MCF 10A (cell line): ENCODE data around the gene NDRG3. TPM values are rescaled to one million over a fixed set of nuclear protein-coding genes. Genes with fewer than 3 reads are reported as not detected.

Experiments
- BruUV-seq: library from RNA; stranded (reverse); fragments of 400-500 nt; replicated peaks from 2 replicates; lab custom pipeline; 2021; lab: Mats Ljungman, UMichigan
- CTCF ChIA-PET: fragments of 300-600 bp; sonication (Branson Sonifier 250); formaldehyde crosslinking; extraction: SDS; loops from one replicate; lab custom pipeline; 2021; ENCODE audit warnings: antibody characterized with exemption, inconsistent platforms; lab: Yijun Ruan, JAX
- POLR2A ChIA-PET: fragments of 300-600, 350-650 bp; sonication (Branson Sonifier 250); formaldehyde crosslinking; extraction: SDS; loops from one replicate; lab custom pipeline; 2020; ENCODE audit warnings: antibody characterized with exemption, inconsistent platforms; lab: Yijun Ruan, JAX
- DNase-seq: peaks from one replicate; pipeline ENCODE4 v3.0.0-alpha.2; 2018; ENCODE audit not compliant: unreplicated experiment
- H3K27ac Mint-ChIP-seq: one replicate; pipeline ENCODE4 v1.8.0; 2022; ENCODE audit warnings: mild to moderate bottlenecking, low read depth, mixed read lengths; ENCODE audit not compliant: unreplicated experiment
- H3K27me3 Mint-ChIP-seq: one replicate; pipeline ENCODE4 v1.8.0; 2022; ENCODE audit warnings: mixed read lengths; ENCODE audit not compliant: insufficient read depth, unreplicated experiment
- H3K36me3 Mint-ChIP-seq: one replicate; pipeline ENCODE4 v1.8.0; 2022; ENCODE audit warnings: mild to moderate bottlenecking, moderate library complexity, mixed read lengths; ENCODE audit not compliant: insufficient read depth, unreplicated experiment
- H3K4me1 Mint-ChIP-seq: one replicate; pipeline ENCODE4 v1.8.0; 2022; ENCODE audit warnings: mixed read lengths; ENCODE audit not compliant: insufficient read depth, unreplicated experiment
- H3K4me3 Mint-ChIP-seq: one replicate; pipeline ENCODE4 v1.8.0; 2022; ENCODE audit warnings: mild to moderate bottlenecking, moderate library complexity, mixed read lengths; ENCODE audit not compliant: unreplicated experiment
- H3K9me3 Mint-ChIP-seq: one replicate; pipeline ENCODE4 v1.8.0; 2022; ENCODE audit warnings: mixed read lengths; ENCODE audit not compliant: unreplicated experiment
- intact Hi-C: fragments of 100-400 bp; cut with micrococcal nuclease; formaldehyde crosslinking; loops from 2 replicates; pipeline ENCODE4 v1.14.1; 2022
- total RNA-seq: library from RNA; stranded (reverse); gene quantifications from 2 replicates; pipeline ENCODE4 v1.2.3, GENCODE V29; 2022
- TF ChIP-seq, protein P1 (sequence below): fragments of 200-600 bp; IDR thresholded peaks from one replicate; pipeline ENCODE4 v1.8.0; 2022; ENCODE audit warnings: antibody characterized with exemption, mild to moderate bottlenecking; ENCODE audit not compliant: unreplicated experiment

NDRG3 gene
- total RNA-seq, 1 experiment from 2014 or later: 10.3 TPM

DNA sequence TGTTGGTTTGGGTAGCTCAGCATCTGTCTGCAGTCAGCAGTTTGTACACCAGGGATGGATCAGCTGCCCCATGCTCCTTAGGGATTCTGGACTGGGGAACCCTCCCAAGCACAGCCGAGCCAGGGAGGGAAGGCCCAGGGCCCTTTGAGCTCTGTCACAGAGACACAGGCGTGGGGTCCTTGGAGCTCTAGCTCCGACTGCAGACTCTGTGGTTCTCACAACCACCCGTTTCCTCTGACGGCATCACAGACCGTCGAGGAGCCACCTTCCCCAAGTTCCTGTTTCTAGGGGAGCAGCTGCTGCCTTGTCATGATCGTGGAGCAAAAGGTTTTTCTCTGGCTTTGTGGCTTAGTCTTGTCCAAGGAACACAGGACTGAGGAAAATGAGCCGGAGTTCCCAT, 99.9 kb downstream of the NDRG3 start, which contains the start of gene SLA2:
Gene SLA2, minus strand, starts transcription at position 199 of the 400 bp plus-strand sequence. CDS start 4,861 bp downstream, outside the sequence.
- Mint-ChIP-seq H3K27ac (no peak within 1 kb of the TSS), H3K4me1 (no peaks in the 10 kb centered on the region), H3K4me3 (no peak within 1 kb of the TSS), H3K36me3 (no peaks in the 10 kb centered on the region), H3K9me3 (no peaks in the 10 kb centered on the region), H3K27me3 (no peaks in the 10 kb centered on the region)
- intact Hi-C loops: no loop called here
- POLR2A ChIA-PET: no interaction called here
- CTCF ChIA-PET: interaction anchor here (0.5 to 1.3 kb wide), 7 partner anchors 12 to 246 kb away, joined by 3 to 5 read pairs (median 3); no protein-coding TSS in a partner anchor
- no peak for DNase-seq
- BruUV-seq: no TSS peak
- TF ChIP-seq, protein P1, sequence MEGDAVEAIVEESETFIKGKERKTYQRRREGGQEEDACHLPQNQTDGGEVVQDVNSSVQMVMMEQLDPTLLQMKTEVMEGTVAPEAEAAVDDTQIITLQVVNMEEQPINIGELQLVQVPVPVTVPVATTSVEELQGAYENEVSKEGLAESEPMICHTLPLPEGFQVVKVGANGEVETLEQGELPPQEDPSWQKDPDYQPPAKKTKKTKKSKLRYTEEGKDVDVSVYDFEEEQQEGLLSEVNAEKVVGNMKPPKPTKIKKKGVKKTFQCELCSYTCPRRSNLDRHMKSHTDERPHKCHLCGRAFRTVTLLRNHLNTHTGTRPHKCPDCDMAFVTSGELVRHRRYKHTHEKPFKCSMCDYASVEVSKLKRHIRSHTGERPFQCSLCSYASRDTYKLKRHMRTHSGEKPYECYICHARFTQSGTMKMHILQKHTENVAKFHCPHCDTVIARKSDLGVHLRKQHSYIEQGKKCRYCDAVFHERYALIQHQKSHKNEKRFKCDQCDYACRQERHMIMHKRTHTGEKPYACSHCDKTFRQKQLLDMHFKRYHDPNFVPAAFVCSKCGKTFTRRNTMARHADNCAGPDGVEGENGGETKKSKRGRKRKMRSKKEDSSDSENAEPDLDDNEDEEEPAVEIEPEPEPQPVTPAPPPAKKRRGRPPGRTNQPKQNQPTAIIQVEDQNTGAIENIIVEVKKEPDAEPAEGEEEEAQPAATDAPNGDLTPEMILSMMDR: no peak

DNA sequence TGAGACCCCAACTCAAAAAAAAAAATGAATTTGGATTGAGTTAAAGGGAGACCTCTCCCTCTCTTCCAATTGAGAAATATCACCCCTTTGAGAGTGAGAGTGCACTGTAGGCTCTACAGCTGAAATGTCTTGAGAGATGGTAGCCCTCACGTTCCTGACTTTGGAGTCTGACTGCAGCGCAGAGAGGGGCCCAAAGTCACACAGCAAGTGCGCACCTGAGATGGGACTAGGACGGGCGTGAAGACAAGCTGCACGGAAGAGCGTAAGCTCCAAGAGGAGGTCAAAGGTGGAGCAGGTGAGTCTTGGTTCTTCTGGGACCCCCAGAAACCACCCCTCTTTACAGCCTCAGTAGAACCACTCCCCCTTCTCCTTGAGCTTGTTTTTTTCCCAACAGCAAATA, 100.5 kb downstream of the NDRG3 start:
- Mint-ChIP-seq H3K27me3 (no peaks in the 10 kb centered on the region), H3K4me3 (no peak overlapping the region), H3K9me3 (no peaks in the 10 kb centered on the region), H3K36me3 (no peaks in the 10 kb centered on the region), H3K4me1 (no peaks in the 10 kb centered on the region), H3K27ac (no peak overlapping the region)
- CTCF ChIA-PET: interaction anchor here (0.5 to 1.3 kb wide), 6 partner anchors 12 to 173 kb away, joined by 3 to 5 read pairs (median 3); no protein-coding TSS in a partner anchor
- POLR2A ChIA-PET: no interaction called here
- no peak for DNase-seq
- intact Hi-C loops: no loop called here
- TF ChIP-seq, protein P1: no peak
- BruUV-seq: no TSS peak

DNA sequence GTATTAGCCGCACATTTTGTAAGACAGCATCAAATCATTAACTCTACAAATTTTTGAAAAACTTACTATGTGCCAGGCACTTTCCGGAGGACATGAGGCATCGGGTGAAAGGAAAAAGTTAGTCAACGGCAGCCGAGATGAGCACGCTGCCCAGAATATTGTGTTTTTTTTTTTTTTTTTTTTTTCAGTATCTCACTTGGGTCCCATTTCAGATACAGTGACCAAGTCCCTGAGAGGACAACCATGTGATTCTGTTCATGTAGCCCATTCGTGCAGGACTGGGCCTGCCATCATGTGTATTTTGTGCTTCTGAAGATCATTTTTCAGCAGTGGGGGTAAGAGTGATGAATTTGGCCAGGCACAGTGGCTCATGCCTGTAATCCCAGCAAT, 101.2 kb downstream of the NDRG3 start:
- no peak for DNase-seq
- no peaks in the 10 kb centered on the region for H3K9me3 Mint-ChIP-seq
- H3K27ac Mint-ChIP-seq: no peak overlapping the region
- ChIA-PET CTCF (interaction anchor here (0.6 to 1.3 kb wide), 3 partner anchors 11 to 123 kb away, joined by 3 to 4 read pairs (median 3); no protein-coding TSS in a partner anchor), POLR2A (no interaction called here)
- no TSS peak for BruUV-seq
- H3K27me3 Mint-ChIP-seq: no peaks in the 10 kb centered on the region
- no peaks in the 10 kb centered on the region for H3K36me3 Mint-ChIP-seq
- TF ChIP-seq, protein P1: no peak
- no peak overlapping the region for H3K4me3 Mint-ChIP-seq
- intact Hi-C loops: no loop called here
- no peaks in the 10 kb centered on the region for H3K4me1 Mint-ChIP-seq

DNA sequence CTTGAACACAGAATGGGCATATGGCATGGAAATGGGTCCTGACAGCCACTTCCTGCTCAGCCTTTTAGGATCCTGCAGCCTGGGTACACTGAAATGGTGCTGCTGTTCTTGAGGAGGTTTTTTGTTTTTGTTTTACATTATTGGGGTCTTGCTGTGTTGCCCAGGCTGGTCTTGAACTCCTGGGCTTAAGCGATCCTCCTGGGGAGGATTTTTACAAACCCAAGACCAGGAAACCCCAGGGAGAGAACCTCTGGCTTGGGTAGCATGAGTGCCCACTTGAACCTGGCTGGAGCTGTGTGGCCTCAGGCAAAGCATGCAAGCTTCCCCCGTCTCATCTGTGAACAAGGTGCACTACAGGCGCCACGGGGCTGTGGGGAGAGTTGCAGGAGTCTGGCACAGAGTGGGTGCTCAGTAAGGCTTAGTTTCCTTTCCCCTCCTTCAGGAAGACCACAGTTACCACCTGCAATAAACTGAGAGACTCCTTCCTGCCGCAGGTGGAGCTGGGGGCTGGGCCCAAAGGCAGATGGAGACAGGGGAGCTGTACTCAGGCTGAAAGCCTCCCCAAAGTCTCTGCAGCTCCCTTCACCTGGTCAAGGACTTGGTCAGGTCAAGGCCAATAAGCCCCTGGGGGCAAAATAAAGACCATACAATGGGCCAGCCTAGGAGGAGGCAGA, 101.7 kb downstream of the NDRG3 start:
- no TSS peak for BruUV-seq
- CTCF ChIA-PET: interaction anchor here (0.5 to 1.0 kb wide), 4 partner anchors 21 to 274 kb away, joined by 3 to 4 read pairs (median 3); no protein-coding TSS in a partner anchor
- H3K27ac Mint-ChIP-seq: no peak overlapping the region
- no peaks in the 10 kb centered on the region for H3K9me3 Mint-ChIP-seq
- H3K27me3 Mint-ChIP-seq: no peaks in the 10 kb centered on the region
- no peaks in the 10 kb centered on the region for H3K36me3 Mint-ChIP-seq
- POLR2A ChIA-PET: interaction anchor here (1.1 to 1.2 kb wide), 2 partner anchors 21 to 40 kb away, joined by 3 read pairs; no protein-coding TSS in a partner anchor
- H3K4me1 Mint-ChIP-seq: no peaks in the 10 kb centered on the region
- TF ChIP-seq, protein P1: no peak
- no peak overlapping the region for H3K4me3 Mint-ChIP-seq
- no peak for DNase-seq
- intact Hi-C loops: no loop called here
